Activated CD4-positive, alpha-beta T cell treated with anti-CD3 and anti-CD28 coated beads, Interleukin-2, amount 50 U/mL, for 24 hours (primary cell): ENCODE measurements around the gene TFG.

Experiments
- DNase-seq, 2 donors: peaks; one replicate each; pipeline ENCODE4 v3.0.0-alpha.2; 2020; ENCODE audit warnings: low read depth in 1 of 2, low spot score in 1 of 2

Gene TFG

GRCh38 chr3:100753846-100754245 lies 44.6 kb downstream of the TFG start:
- no peak for DNase-seq

DNA sequence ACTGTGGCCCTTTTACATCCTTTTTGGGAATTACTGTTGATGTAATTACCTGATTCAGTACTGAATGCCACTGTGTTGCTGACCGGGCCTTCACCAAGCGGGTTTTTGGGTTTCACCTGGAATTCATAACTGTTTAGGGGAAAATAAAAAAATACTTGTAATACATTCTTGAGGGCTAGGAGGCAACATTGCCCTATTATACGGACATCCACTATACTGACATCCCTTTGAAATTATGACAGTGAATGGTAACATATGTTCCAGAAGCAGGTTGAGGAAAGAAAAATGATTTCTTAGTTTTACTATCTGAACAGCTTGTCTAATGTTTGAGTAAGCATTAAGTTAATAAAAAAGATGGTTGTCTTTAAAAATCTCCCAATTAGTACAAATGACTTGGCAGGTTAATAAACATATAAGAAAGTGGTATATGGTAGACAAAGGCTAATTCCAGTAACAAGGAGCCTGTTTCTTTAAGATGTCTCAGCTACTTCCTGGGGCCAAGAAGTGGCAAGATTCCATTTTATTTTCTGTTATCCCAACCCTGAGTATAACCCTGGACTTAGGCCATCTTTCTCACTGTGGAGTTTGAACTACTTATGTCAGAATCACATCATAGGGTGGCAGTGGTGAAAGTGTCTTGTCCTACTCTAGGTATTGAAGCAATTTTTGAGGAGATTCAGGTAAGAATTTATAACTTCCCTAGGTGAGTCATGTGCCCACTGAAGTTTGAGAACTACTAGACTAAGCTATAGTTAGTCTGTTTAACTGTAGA lies 45.5 kb downstream of the TFG start:
- DNase-seq: no peak

DNA sequence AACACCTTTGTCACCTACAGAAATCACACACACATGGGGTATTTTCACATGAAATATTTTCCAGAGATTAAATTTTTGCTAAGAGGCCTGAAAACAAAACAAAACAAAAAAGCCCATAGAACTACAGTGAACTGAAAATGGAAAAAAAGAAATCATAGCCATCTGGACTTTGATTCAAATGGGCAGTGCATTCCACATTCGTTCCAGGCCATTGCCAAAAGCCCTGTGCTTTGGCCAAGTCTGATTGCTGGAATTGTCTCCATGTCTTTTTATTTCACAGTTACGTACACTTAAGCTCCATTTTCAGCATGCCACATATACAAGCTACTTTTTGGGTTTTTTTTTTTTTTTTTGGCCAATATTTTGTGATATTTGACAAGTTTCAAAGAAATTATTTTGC lies 47.1 kb downstream of the TFG start:
- no peak for DNase-seq

DNA sequence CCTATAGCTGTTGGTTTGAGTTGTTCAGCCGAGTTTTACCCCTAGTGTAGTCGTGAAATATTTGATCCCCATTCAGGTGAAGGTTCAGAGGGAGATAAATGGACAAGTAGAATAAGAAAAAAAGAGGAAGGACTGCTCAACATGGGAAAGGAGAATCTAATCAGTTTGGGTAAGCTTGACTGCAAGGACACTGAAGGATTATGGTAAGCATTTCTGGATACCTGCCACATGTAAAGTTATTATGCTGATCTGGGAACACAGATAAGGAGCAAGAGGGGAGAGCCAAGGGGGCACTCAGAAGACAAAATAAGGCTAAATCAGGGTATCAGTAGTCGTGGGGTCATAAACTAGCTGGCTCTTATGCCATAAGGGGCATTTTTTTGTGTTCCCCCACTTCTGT lies 49.9 kb downstream of the TFG start:
- DNase-seq: no peak

- no peak for DNase-seq
These were observed 50.7 kb downstream of the TFG start for GRCh38 chr3:100759950-100760349.

DNA sequence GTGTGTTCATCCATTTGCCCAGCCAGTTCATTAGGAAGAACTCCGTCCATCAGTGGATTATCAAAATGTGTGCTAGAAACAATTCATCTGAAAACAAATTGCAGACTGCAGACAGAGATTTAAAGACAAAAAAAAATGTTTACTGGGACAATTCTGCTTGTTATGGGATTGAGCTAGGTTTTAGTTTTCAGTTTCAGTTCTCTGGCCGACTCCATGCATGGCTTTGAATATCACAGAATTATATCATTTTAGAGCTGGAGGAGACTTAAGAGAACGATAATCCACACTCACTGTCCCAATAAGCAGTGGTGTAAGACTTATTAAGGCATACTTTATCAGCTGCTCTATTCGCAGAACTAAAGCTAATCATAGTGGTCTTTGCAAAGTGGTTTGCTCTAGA lies 51.1 kb downstream of the TFG start:
- no peak for DNase-seq

GRCh38 chr3:100761211-100761942 lies 52.1 kb downstream of the TFG start:
- DNase-seq: no peak

GRCh38 chr3:100761951-100762350 lies 52.7 kb downstream of the TFG start:
- DNase-seq: no peak

GRCh38 chr3:100765437-100765975 lies 56.2 kb downstream of the TFG start:
- DNase-seq: no peak

DNA sequence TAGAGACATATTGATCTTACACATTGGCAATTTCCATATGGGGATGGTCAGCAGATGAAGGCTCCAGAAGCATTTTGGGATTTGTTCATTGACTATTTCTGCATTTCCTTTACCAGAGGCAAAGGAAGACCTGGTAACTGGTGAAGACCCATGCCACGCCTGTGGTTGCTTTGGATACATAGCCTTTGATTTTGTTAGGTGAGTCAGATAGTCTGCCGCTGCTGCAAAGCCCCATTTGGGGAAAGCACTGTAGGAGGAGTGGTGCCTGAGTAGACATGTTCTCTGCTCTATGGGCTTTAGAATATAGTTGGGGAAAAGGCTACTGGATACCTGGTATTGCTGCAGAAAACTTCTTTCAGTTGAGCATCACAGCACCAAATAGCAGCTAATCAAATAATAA lies 56.8 kb downstream of the TFG start:
- no peak for DNase-seq

GRCh38 chr3:100769693-100770092 lies 60.4 kb downstream of the TFG start:
- no peak for DNase-seq

DNA sequence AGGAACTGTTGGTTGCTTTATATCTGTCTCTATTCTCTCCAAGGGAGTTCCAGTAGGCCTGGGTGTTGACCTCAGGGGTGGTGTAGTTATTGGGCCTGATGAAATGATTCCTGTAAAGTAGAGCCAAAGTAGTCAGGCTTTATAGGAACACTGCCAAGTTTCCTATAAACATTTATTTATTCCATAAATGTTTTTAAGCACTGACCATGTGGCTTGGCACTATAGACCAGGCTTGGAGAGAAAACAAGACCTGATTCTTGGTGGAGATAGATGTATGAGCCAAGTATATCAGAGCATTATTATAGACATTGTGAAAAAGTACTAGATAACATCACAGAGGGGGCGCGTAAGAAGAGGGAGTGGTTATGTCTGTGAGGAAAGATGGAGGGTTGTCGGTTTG lies 65.9 kb downstream of the TFG start:
- no peak for DNase-seq

DNA sequence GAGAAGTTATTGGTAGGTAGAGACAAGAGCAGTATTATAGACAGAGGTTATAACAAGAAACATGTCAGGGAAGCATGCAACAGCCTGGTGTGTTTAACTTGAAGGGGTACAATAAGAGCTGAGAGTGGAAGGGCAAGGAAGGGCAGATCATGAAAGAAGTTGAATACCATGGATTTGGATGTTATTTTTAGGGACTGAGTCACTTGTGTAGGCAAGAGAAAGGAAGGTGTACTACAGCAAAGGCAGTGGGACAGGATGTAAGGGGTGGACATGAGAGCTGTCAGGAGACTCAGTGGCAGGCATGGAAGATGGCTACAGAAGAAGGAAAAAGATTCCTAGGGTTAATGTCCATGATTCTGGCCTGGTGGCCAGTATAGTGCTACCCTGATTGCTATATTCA lies 66.4 kb downstream of the TFG start:
- no peak for DNase-seq

- DNase-seq: no peak
These were observed 66.9 kb downstream of the TFG start for GRCh38 chr3:100776097-100776729.

DNA sequence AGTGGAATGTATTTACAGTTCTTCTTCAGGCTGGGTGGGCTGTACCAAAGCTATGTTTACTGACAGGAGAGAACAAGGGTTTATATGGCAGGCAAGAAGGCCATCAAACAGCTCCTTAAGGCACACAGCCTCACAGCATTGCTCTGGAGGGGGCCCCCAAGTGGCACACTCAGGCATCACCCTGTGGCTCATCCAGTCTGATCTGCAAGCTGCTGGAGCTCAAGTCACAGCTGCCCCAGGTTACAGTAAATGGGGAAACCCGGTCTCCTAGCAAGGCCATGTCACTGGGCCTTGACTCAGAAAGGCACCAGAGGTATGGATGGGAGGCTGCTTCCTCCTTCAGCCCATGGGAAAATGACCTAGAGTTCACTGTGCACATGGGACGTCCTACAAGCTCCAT lies 67.5 kb downstream of the TFG start:
- DNase-seq: no peak

DNA sequence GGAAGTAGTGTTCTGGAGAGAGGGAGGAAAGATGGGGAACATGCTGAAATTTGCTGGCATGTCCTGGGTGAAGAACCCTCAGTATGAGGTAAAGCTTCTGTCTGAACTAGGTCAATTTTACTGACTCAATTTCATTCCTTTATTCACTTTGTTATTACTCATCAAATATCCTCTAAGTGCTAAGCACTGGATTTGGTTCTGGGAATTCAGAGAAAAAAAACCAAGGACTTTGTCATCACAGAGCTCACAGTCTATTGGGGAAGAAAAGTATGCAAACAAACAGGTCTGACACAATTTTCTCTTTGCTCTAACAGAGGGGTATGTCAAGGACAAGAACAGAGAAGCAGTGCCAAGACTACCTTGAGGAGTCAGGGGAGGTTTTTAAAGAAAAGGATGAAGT lies 68.0 kb downstream of the TFG start:
- DNase-seq: no peak

- no peak for DNase-seq
These were observed 70.2 kb downstream of the TFG start for GRCh38 chr3:100779480-100779879.

GRCh38 chr3:100780071-100780622 lies 70.9 kb downstream of the TFG start:
- no peak for DNase-seq

GRCh38 chr3:100781301-100781700 lies 72.0 kb downstream of the TFG start:
- DNase-seq: no peak

- no peak for DNase-seq
These were observed 73.1 kb downstream of the TFG start for GRCh38 chr3:100782348-100782747.

DNA sequence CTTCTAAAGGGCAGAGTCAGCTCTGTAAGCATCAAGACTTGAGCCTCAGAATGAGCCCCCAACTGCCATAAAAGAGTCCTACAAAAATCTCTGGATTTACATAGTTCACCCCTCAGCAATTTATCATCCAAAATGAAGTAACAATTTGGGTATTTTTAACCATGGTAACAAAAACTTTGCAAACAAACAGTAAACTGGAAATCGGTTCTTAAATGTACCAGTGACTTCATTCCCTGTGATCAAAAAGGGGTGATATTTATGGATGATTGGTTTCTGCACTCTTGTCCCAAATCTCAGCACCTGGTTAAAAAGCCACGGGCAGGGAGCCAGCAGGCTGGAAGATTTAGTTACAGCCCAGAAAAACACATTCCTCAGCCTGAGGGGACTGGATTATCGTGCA lies 73.6 kb downstream of the TFG start:
- DNase-seq: no peak

DNA sequence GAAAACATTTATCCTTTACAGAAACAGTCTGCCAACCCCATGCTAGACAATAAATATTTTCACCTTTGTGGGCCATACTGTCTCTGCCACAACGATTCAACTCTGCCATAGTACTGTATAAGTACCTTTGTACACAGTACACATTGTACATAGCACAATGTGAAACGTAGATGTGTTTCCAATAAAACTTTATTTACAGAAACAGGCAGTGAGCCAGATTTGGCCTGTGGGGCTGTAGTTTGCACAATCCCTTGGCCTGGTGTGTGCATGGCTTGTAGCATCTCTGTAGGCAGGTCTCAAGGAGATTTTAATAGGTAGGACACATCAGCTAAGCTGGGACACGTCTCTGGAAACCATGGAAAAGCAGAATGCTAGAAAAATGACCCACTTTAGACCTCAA lies 74.3 kb downstream of the TFG start:
- no peak for DNase-seq
